Measurements from ENCODE around the gene NPHP1.
"Not testable (repeated sequence)": the region's sequence is repeated elsewhere in the genome, so short reads cannot be mapped to it uniquely, and the experiment has no call there.

The NPHP1 gene

GRCh38 chr2:110204408-110205385 is at the start of gene NPHP1:
TSS of gene NPHP1 (minus strand) at chr2:110205013. CDS start at chr2:110204968, 45 bp downstream.
- DNase-seq (ENCODE audit: low spot score) = peak; percentile 80

GRCh38 chr2:110248081-110248795 is 43.4 kb upstream of the NPHP1 start:
- DNase-seq (ENCODE audit: low spot score) = not testable (repeated sequence)

GRCh38 chr2:110245488-110246435 is 40.9 kb upstream of the NPHP1 start:
- DNase-seq (ENCODE audit: low spot score) = not testable (repeated sequence)

- DNase-seq (ENCODE audit: low spot score) = not testable (repeated sequence)
Observed at GRCh38 chr2:110243283-110243682, 38.5 kb upstream of the NPHP1 start.

GRCh38 chr2:110234514-110234913 is 29.7 kb upstream of the NPHP1 start:
- not testable (repeated sequence) for DNase-seq (ENCODE audit: low spot score)

- DNase-seq (ENCODE audit: low spot score) = not testable (repeated sequence)
Observed at GRCh38 chr2:110229886-110230285, 25.1 kb upstream of the NPHP1 start.

GRCh38 chr2:110222626-110223025 is 17.8 kb upstream of the NPHP1 start:
- not testable (repeated sequence) for DNase-seq (ENCODE audit: low spot score)

GRCh38 chr2:110221938-110222337 is 17.1 kb upstream of the NPHP1 start:
- DNase-seq (ENCODE audit: low spot score) = no peak

- DNase-seq (ENCODE audit: low spot score) = no peak
Observed at GRCh38 chr2:110220190-110220564, 15.4 kb upstream of the NPHP1 start.

GRCh38 chr2:110219496-110220189 is 14.8 kb upstream of the NPHP1 start:
- DNase-seq (ENCODE audit: low spot score) = no peak

GRCh38 chr2:110218889-110219288 is 14.1 kb upstream of the NPHP1 start:
- DNase-seq (ENCODE audit: low spot score) = not testable (repeated sequence)

GRCh38 chr2:110216803-110217202 is 12.0 kb upstream of the NPHP1 start:
- DNase-seq (ENCODE audit: low spot score) = no peak

GRCh38 chr2:110216199-110216598 is 11.4 kb upstream of the NPHP1 start:
- no peak for DNase-seq (ENCODE audit: low spot score)

GRCh38 chr2:110215566-110216158 is 10.8 kb upstream of the NPHP1 start:
- no peak for DNase-seq (ENCODE audit: low spot score)

GRCh38 chr2:110215091-110215490 is 10.3 kb upstream of the NPHP1 start:
- DNase-seq (ENCODE audit: low spot score) = no peak

- not testable (repeated sequence) for DNase-seq (ENCODE audit: low spot score)
Observed at GRCh38 chr2:110213522-110213921, 8.7 kb upstream of the NPHP1 start.

GRCh38 chr2:110211938-110212858 is 7.4 kb upstream of the NPHP1 start, which contains the start of gene MTLN:
TSS of gene MTLN (minus strand) at chr2:110212547. CDS start at chr2:110212525, 22 bp downstream.
- DNase-seq (ENCODE audit: low spot score) = peak; percentile 69

- DNase-seq (ENCODE audit: low spot score) = no peak
Observed at GRCh38 chr2:110205660-110206455, 1.0 kb upstream of the NPHP1 start.

- DNase-seq (ENCODE audit: low spot score) = no peak
Observed at GRCh38 chr2:110198016-110198415, 6.8 kb downstream of the NPHP1 start.
